Muscle of leg (tissue), 11 donors: ENCODE measurements around the gene SEC14L3. TPM values are rescaled to one million over a fixed set of nuclear protein-coding genes. Genes with fewer than 3 reads are reported as not detected.

Experiments
- DNase-seq: peaks from one replicate; pipeline ENCODE4 v3.0.0; 2013
- H3K27ac ChIP-seq: one replicate; pipeline ENCODE4 v1.5.1; 2013; ENCODE audit warnings: mild to moderate bottlenecking, low read length, control low read depth
- H3K27me3 ChIP-seq: one replicate; pipeline ENCODE4 v1.6.1; 2013; ENCODE audit warnings: low read length; ENCODE audit not compliant: control insufficient read depth, insufficient read depth
- H3K36me3 ChIP-seq: one replicate; pipeline ENCODE4 v1.6.1; 2013; ENCODE audit warnings: low read length; ENCODE audit not compliant: control insufficient read depth, insufficient read depth
- H3K4me1 ChIP-seq: one replicate; pipeline ENCODE4 v1.6.1; 2013; ENCODE audit warnings: low read length; ENCODE audit not compliant: control insufficient read depth, insufficient read depth
- H3K4me3 ChIP-seq: one replicate; pipeline ENCODE4 v1.5.1; 2013; ENCODE audit warnings: low read length, control low read depth
- H3K9me3 ChIP-seq: replicated peaks from 2 replicates; pipeline ENCODE4 v1.6.1; 2013; ENCODE audit warnings: low read depth, low read length; ENCODE audit not compliant: control insufficient read depth
- WGBS: methylation state at CpG from one replicate; pipeline ENCODE4 v1.1.5; 2013; ENCODE audit warnings: missing lambda C conversion rate; ENCODE audit not compliant: insufficient coverage; 5-methylcytosine and 5-hydroxymethylcytosine counted together
- polyA plus RNA-seq, 8 donors: library from polyadenylated mRNA; unstranded; fragments of 120-200 nt; gene quantifications; one replicate each; pipeline versions ENCODE4 v1.2.1 to v1.2.3, GENCODE V29; 2013; ENCODE audit warnings: inconsistent platforms in 1 of 8, low replicate concordance in 1 of 8; ENCODE audit not compliant: insufficient read length in 8 of 8, insufficient read depth in 1 of 8
- total RNA-seq: library from RNA; stranded (reverse); fragments of 120-200 nt; gene quantifications from one replicate; pipeline ENCODE4 v1.2.4, GENCODE V29; 2013

SEC14L3 gene
- total and polyA plus RNA-seq, 9 donors = 0.05 to 0.06 TPM; not detected in 7

DNA sequence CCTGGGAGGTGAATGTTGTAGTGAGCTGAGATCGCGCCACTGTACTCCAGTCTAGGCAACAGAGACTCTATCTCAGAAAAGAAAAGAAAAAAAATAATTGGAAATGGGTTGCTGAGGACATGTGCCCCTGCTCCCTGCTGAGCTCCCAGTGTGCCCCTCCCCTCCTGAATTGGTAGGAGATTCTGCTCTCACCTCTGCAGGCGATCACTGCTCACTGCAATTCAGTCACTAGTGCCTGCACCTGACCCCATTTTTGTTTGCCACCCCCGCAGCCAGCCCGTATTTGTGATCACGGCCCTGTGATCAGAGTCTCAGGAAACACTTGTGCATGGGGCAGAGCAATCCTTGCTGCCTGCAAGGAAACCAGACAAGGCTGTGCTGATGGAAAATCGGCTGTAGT, 16.3 kb upstream of the SEC14L3 start:
- no peaks in the 10 kb centered on the region for H3K4me1 ChIP-seq
- no peak for DNase-seq
- 62% methylated on average over 7 of the region's 7 CpGs for whole genome bisulfite sequencing
- H3K9me3 ChIP-seq = no peaks in the 10 kb centered on the region
- no peak overlapping the region for H3K4me3 ChIP-seq
- peaks cover 4% of the 10 kb centered on the region for H3K27me3 ChIP-seq
- H3K36me3 ChIP-seq = no peaks in the 10 kb centered on the region
- no peak overlapping the region for H3K27ac ChIP-seq

DNA sequence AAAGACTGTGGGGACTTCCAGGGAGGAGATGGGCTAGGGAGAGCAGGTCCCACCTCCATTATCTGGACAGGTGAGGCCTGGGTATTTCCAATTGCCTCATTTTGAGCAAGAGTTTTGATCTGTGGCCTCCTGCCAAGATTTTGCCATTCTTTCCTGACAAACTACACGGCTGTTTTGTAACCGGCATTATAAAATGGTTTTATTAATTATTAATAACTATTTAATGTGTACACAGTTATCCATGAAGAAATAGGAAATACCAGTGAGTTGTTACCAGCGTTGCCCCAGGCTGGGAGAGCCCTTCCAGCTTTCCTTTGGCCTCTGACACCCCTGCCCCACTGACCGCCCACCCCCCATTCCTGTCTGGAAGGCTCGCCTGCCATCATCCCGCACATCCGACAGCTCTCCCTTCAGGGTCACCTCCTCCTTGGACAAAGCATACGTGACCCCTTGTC, 14.9 kb upstream of the SEC14L3 start:
- Histone ChIP-seq H3K36me3 (no peaks in the 10 kb centered on the region), H3K9me3 (no peaks in the 10 kb centered on the region), H3K27me3 (no peaks in the 10 kb centered on the region), H3K4me1 (no peaks in the 10 kb centered on the region), H3K27ac (no peak overlapping the region), H3K4me3 (no peak overlapping the region)
- WGBS = 81% methylated on average over 6 of the region's 8 CpGs
- DNase-seq = no peak

DNA sequence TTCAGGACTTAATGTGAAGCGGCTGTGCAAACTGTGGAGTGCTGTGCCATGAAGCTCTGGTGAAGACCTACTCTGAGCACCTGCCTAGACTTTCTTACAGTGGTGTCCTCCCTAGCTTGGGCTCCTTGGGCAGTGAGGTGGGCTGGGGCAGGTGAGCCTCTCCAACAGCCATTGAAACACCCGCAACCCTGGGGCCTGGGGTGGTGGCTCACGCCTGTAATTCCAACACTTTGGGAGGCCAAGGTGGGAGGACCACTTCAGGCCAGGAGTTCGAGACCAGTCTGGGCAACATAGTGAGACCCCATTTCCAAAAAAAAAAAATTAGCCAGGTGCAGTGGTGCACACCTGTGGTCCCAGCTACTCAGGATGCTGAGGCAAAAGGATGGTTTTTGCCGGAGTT, 14.3 kb upstream of the SEC14L3 start:
- WGBS = 100% methylated on average over 1 of the region's 5 CpGs
- H3K9me3 ChIP-seq = no peaks in the 10 kb centered on the region

DNA sequence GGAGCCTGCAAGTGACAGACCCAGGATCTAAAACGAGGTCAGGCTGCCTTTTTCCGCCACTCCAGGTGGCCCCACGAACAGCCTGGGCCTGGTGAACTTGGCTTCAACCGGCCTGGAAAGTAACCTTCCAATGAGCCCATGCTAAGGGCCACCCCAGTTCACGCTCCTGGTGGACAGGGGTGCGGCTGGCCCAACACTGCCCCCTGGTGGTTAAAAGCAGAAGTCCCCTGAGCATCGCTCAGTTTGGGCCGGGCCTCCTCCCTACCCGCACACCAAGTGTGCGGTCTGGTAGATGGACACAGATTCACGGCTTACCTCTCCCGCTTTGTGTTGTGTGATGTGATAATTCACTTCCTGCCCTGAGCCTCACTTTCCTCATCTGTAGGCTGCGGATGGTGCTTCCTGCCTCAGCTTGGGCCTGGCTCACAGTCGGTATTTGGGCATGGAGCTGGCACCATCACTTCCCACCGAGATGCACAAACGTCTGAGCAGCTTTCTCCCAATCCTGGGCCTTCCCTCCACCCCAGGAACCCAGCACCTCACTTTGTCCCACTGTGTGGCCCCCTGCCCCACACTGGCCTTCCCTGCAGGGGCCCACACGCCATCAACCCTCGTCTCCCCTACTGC, 13.7 kb upstream of the SEC14L3 start:
- H3K4me1 ChIP-seq = no peaks in the 10 kb centered on the region
- 42% methylated on average over 9 of the region's 18 CpGs for WGBS
- H3K4me3 ChIP-seq = no peak overlapping the region
- no peak overlapping the region for H3K27ac ChIP-seq
- H3K36me3 ChIP-seq = no peaks in the 10 kb centered on the region
- DNase-seq = peak; percentile 30
- H3K27me3 ChIP-seq = no peaks in the 10 kb centered on the region
- H3K9me3 ChIP-seq = no peaks in the 10 kb centered on the region

More for the DNA sequence above, 14.3 kb upstream of the SEC14L3 start:
- no peaks in the 10 kb centered on the region for H3K4me1 ChIP-seq
- H3K27ac ChIP-seq = no peak overlapping the region
- DNase-seq = no peak
- no peaks in the 10 kb centered on the region for H3K36me3 ChIP-seq
- no peaks in the 10 kb centered on the region for H3K27me3 ChIP-seq
- no peak overlapping the region for H3K4me3 ChIP-seq

DNA sequence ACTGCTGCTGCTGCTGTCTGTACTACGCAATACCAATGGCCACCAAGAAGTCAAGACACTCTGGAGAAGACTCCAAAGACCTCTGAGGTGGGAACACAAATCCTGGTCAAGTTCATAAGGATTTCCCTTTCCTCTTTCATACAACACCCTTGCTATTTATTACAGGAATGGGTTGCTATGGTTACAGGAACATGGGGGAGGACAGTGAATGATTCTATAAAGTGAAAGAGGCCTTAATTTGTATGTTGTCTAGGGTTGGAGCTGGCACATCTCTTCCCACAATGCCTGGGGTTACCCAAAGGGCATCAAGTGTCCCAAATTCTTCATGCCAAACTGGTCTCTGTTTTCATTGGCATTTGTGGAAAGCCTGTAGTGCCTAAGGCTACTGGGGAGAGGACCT, 11.4 kb upstream of the SEC14L3 start:
- Histone ChIP-seq H3K4me3 (no peak overlapping the region), H3K27me3 (peaks cover 7% of the 10 kb centered on the region), H3K36me3 (no peaks in the 10 kb centered on the region), H3K9me3 (no peaks in the 10 kb centered on the region), H3K4me1 (no peaks in the 10 kb centered on the region), H3K27ac (no peak overlapping the region)
- DNase-seq = no peak
- WGBS = no CpG with 5 or more reads among the region's 1 CpG

GRCh38 chr22:30481711-30482110, 9.9 kb upstream of the SEC14L3 start:
- Histone ChIP-seq H3K9me3 (no peaks in the 10 kb centered on the region), H3K27ac (no peak overlapping the region), H3K4me3 (no peak overlapping the region), H3K36me3 (no peaks in the 10 kb centered on the region), H3K4me1 (no peaks in the 10 kb centered on the region), H3K27me3 (peaks cover 7% of the 10 kb centered on the region)
- DNase-seq = no peak
- WGBS = 50% methylated on average over 1 of the region's 5 CpGs

GRCh38 chr22:30479981-30480380, 8.2 kb upstream of the SEC14L3 start:
- no peak for DNase-seq
- Histone ChIP-seq H3K4me1 (no peaks in the 10 kb centered on the region), H3K27ac (no peak overlapping the region), H3K27me3 (peaks cover 10% of the 10 kb centered on the region), H3K36me3 (no peaks in the 10 kb centered on the region), H3K9me3 (no peaks in the 10 kb centered on the region), H3K4me3 (no peak overlapping the region)
- no CpG with 5 or more reads among the region's 2 CpGs for WGBS

GRCh38 chr22:30474683-30475424, 3.0 kb upstream of the SEC14L3 start:
- Histone ChIP-seq H3K4me3 (no peak overlapping the region), H3K4me1 (peaks cover 6% of the 10 kb centered on the region), H3K27me3 (peaks cover 8% of the 10 kb centered on the region), H3K27ac (no peak overlapping the region), H3K9me3 (no peaks in the 10 kb centered on the region), H3K36me3 (no peaks in the 10 kb centered on the region)
- whole genome bisulfite sequencing = 14% methylated on average over 1 of the region's 6 CpGs
- no peak for DNase-seq

- Histone ChIP-seq H3K9me3 (no peaks in the 10 kb centered on the region), H3K27me3 (peaks cover 8% of the 10 kb centered on the region), H3K4me3 (no peak overlapping the region), H3K36me3 (no peaks in the 10 kb centered on the region), H3K4me1 (peaks cover 6% of the 10 kb centered on the region), H3K27ac (no peak overlapping the region)
- whole genome bisulfite sequencing = 80% methylated on average over 1 of the region's 4 CpGs
- DNase-seq = no peak
Observed at GRCh38 chr22:30474121-30474520, 2.3 kb upstream of the SEC14L3 start.

GRCh38 chr22:30472994-30473720, 1.3 kb upstream of the SEC14L3 start:
- Histone ChIP-seq H3K27ac (no peak overlapping the region), H3K36me3 (no peaks in the 10 kb centered on the region), H3K4me1 (peaks cover 6% of the 10 kb centered on the region), H3K4me3 (no peak overlapping the region), H3K27me3 (peaks cover 5% of the 10 kb centered on the region), H3K9me3 (no peaks in the 10 kb centered on the region)
- WGBS = no CpG with 5 or more reads among the region's 4 CpGs
- DNase-seq = no peak
